K562 (cell line): ENCODE results near the gene ATG4D. TPM values are rescaled to one million over a fixed set of nuclear protein-coding genes. Genes with fewer than 3 reads are reported as not detected.

ENCODE experiments used
- ATAC-seq: fragments of 200-7000 bp; cut with Tn5 transposase; 3 replicates; pipeline ENCODE4 v1.9.1; 2020; ENCODE audit warnings: moderate library complexity
- BruUV-seq: library from RNA; stranded (reverse); fragments of 400-500 nt; replicated peaks from 2 replicates; lab custom pipeline; 2021; lab: Mats Ljungman, UMichigan
- CTCF ChIA-PET: fragments of 300-600 bp; formaldehyde crosslinking; extraction: SDS; loops from one replicate; lab custom pipeline; 2021; ENCODE audit warnings: low intra/inter-chr PET ratio; lab: Yijun Ruan, JAX
- POLR2A ChIA-PET: fragments of 300-600, 350-650 bp; sonication (Branson Sonifier 250); formaldehyde crosslinking; extraction: SDS; loops from one replicate; lab custom pipeline; 2021; ENCODE audit warnings: antibody characterized with exemption, inconsistent platforms; lab: Yijun Ruan, JAX
- DNase-seq, 4 experiments: peaks; one replicate each; pipeline versions ENCODE4 v3.0.0 to v3.0.0-alpha.2; 2011 to 2018; ENCODE audit warnings: low spot score in 3 of 4, mixed read lengths in 3 of 4; ENCODE audit errors: extremely low read depth in 1 of 4
- FAIRE-seq: peaks from 2 replicates; lab custom pipeline; 2011; peaks lifted over from hg19 to GRCh38; lab: Jason Lieb, UNC
- H2AFZ ChIP-seq: 2 replicates; pipeline ENCODE4 v1.6.0; 2011; ENCODE audit warnings: low read depth, low read length, control low read depth, inconsistent platforms
- H3K27ac ChIP-seq: fragments of 200-600 bp; 3 replicates; pipeline ENCODE4 v1.8.0; 2011; ENCODE audit warnings: low read depth, mild to moderate bottlenecking, control low read depth, inconsistent platforms, low read length, moderate library complexity, mixed read lengths; ENCODE audit errors: extremely low read depth
- H3K27me3 ChIP-seq, 2 experiments: fragments of 300-600 bp in 1 of 2; 2 replicates in 1 of 2; 3 replicates in 1 of 2; pipeline versions ENCODE4 v1.6.0 to v1.8.0; 2011; ENCODE audit warnings: inconsistent platforms in 2 of 2, low read length in 2 of 2, mild to moderate bottlenecking in 1 of 2, mixed read lengths in 1 of 2, moderate library complexity in 1 of 2; ENCODE audit not compliant: control insufficient read depth in 2 of 2, insufficient read depth in 2 of 2
- H3K36me3 ChIP-seq: fragments of 300-600 bp; 3 replicates; pipeline ENCODE4 v1.8.0; 2011; ENCODE audit warnings: mild to moderate bottlenecking, low read length, inconsistent platforms; ENCODE audit not compliant: control insufficient read depth, insufficient read depth
- H3K4me1 ChIP-seq, 2 experiments: fragments of 200-600 bp in 1 of 2; replicated peaks in 1 of 2; 2 replicates in 1 of 2; 3 replicates in 1 of 2; pipeline versions ENCODE4 v1.5.1 to v1.8.0; 2011; ENCODE audit warnings: inconsistent platforms in 2 of 2, low read length in 2 of 2, mild to moderate bottlenecking in 1 of 2, mixed read lengths in 1 of 2, moderate library complexity in 1 of 2; ENCODE audit not compliant: control insufficient read depth in 2 of 2, insufficient read depth in 2 of 2
- H3K4me2 ChIP-seq: 2 replicates; pipeline ENCODE4 v1.6.1; 2011; ENCODE audit warnings: low read length, control low read depth, inconsistent platforms, mixed read lengths; ENCODE audit not compliant: insufficient read depth
- H3K4me3 ChIP-seq: fragments of 200-600 bp; sonication (generic), shearing (Covaris generic); 2 replicates; pipeline ENCODE4 v1.5.1; 2016; ENCODE audit warnings: control low read depth, inconsistent platforms
- H3K79me2 ChIP-seq: fragments of 200-600 bp; 3 replicates; pipeline ENCODE4 v1.8.0; 2011; ENCODE audit warnings: low read length, inconsistent platforms; ENCODE audit not compliant: control insufficient read depth, insufficient read depth
- H3K9ac ChIP-seq, 2 experiments: 2 replicates each; pipeline versions ENCODE4 v1.6.0 to v1.6.1; 2011; ENCODE audit warnings: low read depth in 2 of 2, low read length in 2 of 2, control low read depth in 1 of 2, inconsistent platforms in 1 of 2, mild to moderate bottlenecking in 1 of 2, mixed read lengths in 1 of 2; ENCODE audit not compliant: insufficient read depth in 1 of 2
- H3K9me1 ChIP-seq: one replicate; pipeline ENCODE4 v1.6.0; 2011; ENCODE audit warnings: inconsistent platforms, mild to moderate bottlenecking, low read length, moderate library complexity; ENCODE audit not compliant: control insufficient read depth, insufficient read depth
- H3K9me3 ChIP-seq: replicated peaks from 2 replicates; pipeline ENCODE4 v1.5.1; 2011; ENCODE audit warnings: low read depth, low read length, inconsistent platforms; ENCODE audit not compliant: control insufficient read depth, insufficient read depth
- H4K20me1 ChIP-seq: replicated peaks from 2 replicates; pipeline ENCODE4 v1.6.1; 2011; ENCODE audit warnings: low read length, inconsistent platforms, mixed read lengths; ENCODE audit not compliant: control insufficient read depth, insufficient read depth
- CBX1 ChIP-seq: sonication (generic); IDR thresholded peaks from 2 replicates; pipeline ENCODE4 v1.6.1; 2016; ENCODE audit warnings: antibody characterized with exemption, low read depth, mild to moderate bottlenecking
- CHCHD3 ChIP-seq: fragments of 250-450 bp; sonication (Bioruptor Pico); IDR thresholded peaks from 2 replicates; pipeline ENCODE4 v2.1.2; 2022; ENCODE audit warnings: mild to moderate bottlenecking
- COPS2 ChIP-seq: fragments of 450-650 bp; conservative IDR thresholded peaks from 2 replicates; pipeline ENCODE4 v1.6.1; 2016; ENCODE audit warnings: mild to moderate bottlenecking, moderate library complexity
- DMBX1 ChIP-seq: fragments of 250-450 bp; sonication (Bioruptor Pico); IDR thresholded peaks from 2 replicates; pipeline ENCODE4 v1.8.0; 2022; ENCODE audit warnings: inconsistent platforms, mild to moderate bottlenecking, moderate library complexity, borderline replicate concordance
- HDAC2 ChIP-seq: fragments of 450-650 bp; IDR thresholded peaks from 2 replicates; pipeline ENCODE4 v1.6.1; 2016; ENCODE audit warnings: mild to moderate bottlenecking
- HSF4 ChIP-seq: fragments of 250-450 bp; sonication (Bioruptor Pico); IDR thresholded peaks from 2 replicates; pipeline ENCODE4 v2.1.2; 2022; ENCODE audit warnings: mild to moderate bottlenecking, moderate library complexity, borderline replicate concordance
- NCOA2 ChIP-seq, 2 experiments: fragments of 450-650 bp; IDR thresholded peaks; 2 replicates each; pipeline ENCODE4 v1.6.1; 2018; ENCODE audit warnings: mild to moderate bottlenecking in 2 of 2, moderate library complexity in 1 of 2; ENCODE audit not compliant: partially characterized antibody in 2 of 2
- POLR2A ChIP-seq: fragments of 450-650 bp; conservative IDR thresholded peaks from 2 replicates; pipeline ENCODE4 v1.6.1; 2016
- SMARCA5 ChIP-seq: fragments of 450-650 bp; IDR thresholded peaks from 2 replicates; pipeline ENCODE4 v1.6.1; 2016
- SUPT5H ChIP-seq: fragments of 450-650 bp; IDR thresholded peaks from 2 replicates; pipeline ENCODE4 v1.6.1; 2016
- TARDBP ChIP-seq: fragments of 450-650 bp; IDR thresholded peaks from 2 replicates; pipeline ENCODE4 v1.6.1; 2016
- THRAP3 ChIP-seq: fragments of 450-650 bp; IDR thresholded peaks from 2 replicates; pipeline ENCODE4 v1.6.1; 2016; ENCODE audit warnings: mild to moderate bottlenecking, inconsistent platforms, borderline replicate concordance
- ZBTB17 ChIP-seq: fragments of 450-650 bp; formaldehyde crosslinking; IDR thresholded peaks from 2 replicates; pipeline ENCODE4 v1.4.0; 2020; ENCODE audit warnings: mild to moderate bottlenecking
- ZBTB7A ChIP-seq: IDR thresholded peaks from 2 replicates; pipeline ENCODE4 v1.6.1; 2011; ENCODE audit warnings: low read depth, mild to moderate bottlenecking, low read length, moderate library complexity, borderline replicate concordance; ENCODE audit not compliant: control insufficient read depth
- ZNF175 ChIP-seq: fragments of 200-800 bp; sonication (Bioruptor generic); IDR thresholded peaks from 2 replicates; pipeline ENCODE4 v1.6.1; 2016; ENCODE audit warnings: low read depth, mild to moderate bottlenecking, missing genetic modification characterization, missing compliant biosample characterization
- WGBS: fragments of 100-300 bp; shearing (Covaris generic); methylation state at CpG from one replicate; pipeline ENCODE4 v1.1.6; 2016; ENCODE audit warnings: low coverage, mixed read lengths; ENCODE audit not compliant: insufficient coverage; ENCODE audit errors: missing lambda C conversion rate; 5-methylcytosine and 5-hydroxymethylcytosine counted together
- in situ Hi-C: fragments of 300-500 bp; cut with MboI; formaldehyde crosslinking; loops from 4 replicates; pipeline ENCODE4 v1.15.0; 2018; ENCODE audit warnings: inconsistent platforms, mixed read lengths
- intact Hi-C: fragments of 100-400 bp; cut with micrococcal nuclease; formaldehyde crosslinking; loops from 2 replicates; pipeline ENCODE4 v1.14.2; 2022
- polyA plus RNA-seq, 8 experiments: library from polyadenylated mRNA; depleted of rRNA in 4 of 8; stranded (reverse) in 5 of 8; unstranded in 3 of 8; fragments of >200 nt; fragmentation: Nextera tagmentation in 2 of 8; fragmentation: Illumina TruSeq in 1 of 8; extraction: Ambion mirVana in 2 of 8; extraction: Trizol in 1 of 8; gene quantifications; 2 replicates each; pipeline versions ENCODE4 v1.2.1 to v1.2.3, GENCODE V29; 2011 to 2014; ENCODE audit warnings: inconsistent platforms in 1 of 8, missing spikeins in 1 of 8
- total RNA-seq, 7 experiments: library from RNA; depleted of rRNA in 6 of 7; stranded (reverse); fragments of >200 nt in 6 of 7; fragmentation: Illumina TruSeq in 2 of 7; extraction: Trizol in 2 of 7; gene quantifications; 2 replicates each; pipeline versions ENCODE4 v1.2.1 to v1.2.3, GENCODE V29; 2011 to 2021; ENCODE audit warnings: low replicate concordance in 1 of 7
- TF ChIP-seq, protein P1 (sequence below): fragments of 250-450 bp; sonication (Bioruptor Pico); IDR thresholded peaks from 2 replicates; pipeline ENCODE4 v1.8.0; 2021; ENCODE audit warnings: borderline replicate concordance, mild to moderate bottlenecking, moderate library complexity; ENCODE audit not compliant: poor library complexity, severe bottlenecking
- TF ChIP-seq, protein P2 (sequence below): fragments of 450-650 bp; IDR thresholded peaks from 2 replicates; pipeline ENCODE4 v1.6.1; 2014; ENCODE audit warnings: low read depth, mild to moderate bottlenecking, moderate library complexity, borderline replicate concordance
- TF ChIP-seq, protein P3 (sequence below): IDR thresholded peaks from 2 replicates; pipeline ENCODE4 v1.6.1; 2011; ENCODE audit not compliant: insufficient read length; ENCODE audit errors: extremely low read depth

Gene ATG4D
- total and polyA plus RNA-seq, 9 of the 15 experiments (the other 6 are each of a cell fraction or from before 2014, with no cell fraction given) = 0.51 to 66.1 (median 22.9) TPM

DNA sequence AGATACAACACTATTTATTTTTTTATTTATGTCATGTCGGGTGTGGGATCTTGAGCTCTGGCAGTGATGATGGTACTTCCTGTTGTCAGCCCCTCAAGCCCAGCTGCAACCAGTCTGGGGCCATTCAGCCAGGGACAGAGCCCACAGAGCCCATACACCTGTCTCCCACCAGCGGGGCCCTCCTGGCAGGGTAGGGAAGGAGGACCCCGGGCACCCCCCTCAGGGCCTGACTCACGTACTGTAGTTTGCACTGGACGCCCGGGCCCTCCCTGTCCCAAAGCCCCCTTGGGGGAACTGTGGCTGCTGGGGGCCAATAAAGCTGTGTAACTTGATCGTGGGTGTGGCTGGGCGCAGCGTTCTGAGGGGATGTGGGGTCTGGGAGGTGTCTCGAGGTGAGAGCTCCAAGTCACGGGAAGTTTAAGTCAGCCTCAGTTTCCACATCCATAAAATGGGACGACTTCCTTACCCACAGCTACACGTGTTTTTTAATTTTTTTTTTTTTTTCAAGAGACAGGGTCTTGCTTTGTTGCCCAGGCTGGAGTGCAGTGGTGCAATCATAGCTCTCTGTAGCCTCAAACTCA, 9.5 kb downstream of the ATG4D start:
- Histone ChIP-seq H3K36me3 (peaks cover 94% of the 10 kb centered on the region), H2AFZ (no peak overlapping the region), H3K9me3 (peaks cover 3% of the 10 kb centered on the region), H3K4me1 (peaks cover 0 to 26% of the 10 kb centered on the region in 2 experiments; a peak in 2 of 5 replicates), H3K4me2 (no peak overlapping the region), H3K9ac (no peak overlapping the region), H3K4me3 (no peak overlapping the region), H3K9me1 (no peaks in the 10 kb centered on the region), H3K27ac (no peak overlapping the region), H3K79me2 (peaks cover 7% of the 10 kb centered on the region), H4K20me1 (peaks cover 11% of the 10 kb centered on the region), H3K27me3 (no peaks in the 10 kb centered on the region)
- ChIA-PET CTCF (no interaction called here), POLR2A (interaction anchor here (0.5 to 2.0 kb wide), 10 partner anchors 8 to 136 kb away, joined by 3 to 10 read pairs (median 5); partner anchors contain the start of gene KRI1)
- intact Hi-C loops (no loop called here), in situ Hi-C loops (no loop called here)
- ATAC-seq = peak; percentile 12
- no peak for DNase-seq
- TSS peak; percentile 87 for BruUV-seq
- FAIRE-seq = no peak
- WGBS = 87% methylated on average over 13 of the region's 13 CpGs
- no peak for TF ChIP-seq NCOA2 (IDR thresholded peaks at IDR 0.05; ENCODE audit: partially characterized antibody in 2 of 2)
- TF ChIP-seq DMBX1 (CRISPR knock-in tag) = no peak
- TF ChIP-seq, protein P1, sequence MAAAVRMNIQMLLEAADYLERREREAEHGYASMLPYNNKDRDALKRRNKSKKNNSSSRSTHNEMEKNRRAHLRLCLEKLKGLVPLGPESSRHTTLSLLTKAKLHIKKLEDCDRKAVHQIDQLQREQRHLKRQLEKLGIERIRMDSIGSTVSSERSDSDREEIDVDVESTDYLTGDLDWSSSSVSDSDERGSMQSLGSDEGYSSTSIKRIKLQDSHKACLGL (CRISPR knock-in tag) = no peak
- no peak for TF ChIP-seq TARDBP
- no peak for TF ChIP-seq COPS2
- TF ChIP-seq SMARCA5 = peak; percentile 79; the same call in 1 of the 2 replicates
- TF ChIP-seq ZBTB7A = 0 out of 2 replicates have a peak, but pooled peaks have one; percentile 26
- 0 out of 2 replicates have a peak, but pooled peaks have one; percentile 29 for TF ChIP-seq HDAC2
- TF ChIP-seq, protein P2, sequence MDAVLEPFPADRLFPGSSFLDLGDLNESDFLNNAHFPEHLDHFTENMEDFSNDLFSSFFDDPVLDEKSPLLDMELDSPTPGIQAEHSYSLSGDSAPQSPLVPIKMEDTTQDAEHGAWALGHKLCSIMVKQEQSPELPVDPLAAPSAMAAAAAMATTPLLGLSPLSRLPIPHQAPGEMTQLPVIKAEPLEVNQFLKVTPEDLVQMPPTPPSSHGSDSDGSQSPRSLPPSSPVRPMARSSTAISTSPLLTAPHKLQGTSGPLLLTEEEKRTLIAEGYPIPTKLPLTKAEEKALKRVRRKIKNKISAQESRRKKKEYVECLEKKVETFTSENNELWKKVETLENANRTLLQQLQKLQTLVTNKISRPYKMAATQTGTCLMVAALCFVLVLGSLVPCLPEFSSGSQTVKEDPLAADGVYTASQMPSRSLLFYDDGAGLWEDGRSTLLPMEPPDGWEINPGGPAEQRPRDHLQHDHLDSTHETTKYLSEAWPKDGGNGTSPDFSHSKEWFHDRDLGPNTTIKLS = no peak
- peak; percentile 29; the same call in 1 of the 2 replicates for TF ChIP-seq SUPT5H
- TF ChIP-seq THRAP3 = no peak
- TF ChIP-seq, protein P3, sequence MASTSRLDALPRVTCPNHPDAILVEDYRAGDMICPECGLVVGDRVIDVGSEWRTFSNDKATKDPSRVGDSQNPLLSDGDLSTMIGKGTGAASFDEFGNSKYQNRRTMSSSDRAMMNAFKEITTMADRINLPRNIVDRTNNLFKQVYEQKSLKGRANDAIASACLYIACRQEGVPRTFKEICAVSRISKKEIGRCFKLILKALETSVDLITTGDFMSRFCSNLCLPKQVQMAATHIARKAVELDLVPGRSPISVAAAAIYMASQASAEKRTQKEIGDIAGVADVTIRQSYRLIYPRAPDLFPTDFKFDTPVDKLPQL = no peak
- TF ChIP-seq HSF4 (CRISPR knock-in tag) = no peak
- no peak for TF ChIP-seq ZBTB17 (CRISPR knock-in tag)
- no peak for TF ChIP-seq CHCHD3 (CRISPR knock-in tag)
- no peak for TF ChIP-seq ZNF175 (CRISPR knock-in tag)
- peak; percentile 45; the same call in 1 of the 2 replicates for TF ChIP-seq POLR2A
- TF ChIP-seq CBX1 = 0 out of 2 replicates have a peak, but pooled peaks have one; percentile 12
